ENCODE results near the gene C17orf75.

- TF ChIP-seq CTCF (conservative IDR thresholded peaks at IDR 0.05; ENCODE audit: low read depth, low read length) = no peak
- TF ChIP-seq EZH2 (IDR thresholded peaks at IDR 0.05; ENCODE audit: borderline replicate concordance, low read depth, low read length, poor library complexity, severe bottlenecking) = no peak
Measured at GRCh38 chr17:32327911-32328310, 14.1 kb downstream of the C17orf75 start.
